ENCODE data around the gene LRMDA.

Gene LRMDA

DNA sequence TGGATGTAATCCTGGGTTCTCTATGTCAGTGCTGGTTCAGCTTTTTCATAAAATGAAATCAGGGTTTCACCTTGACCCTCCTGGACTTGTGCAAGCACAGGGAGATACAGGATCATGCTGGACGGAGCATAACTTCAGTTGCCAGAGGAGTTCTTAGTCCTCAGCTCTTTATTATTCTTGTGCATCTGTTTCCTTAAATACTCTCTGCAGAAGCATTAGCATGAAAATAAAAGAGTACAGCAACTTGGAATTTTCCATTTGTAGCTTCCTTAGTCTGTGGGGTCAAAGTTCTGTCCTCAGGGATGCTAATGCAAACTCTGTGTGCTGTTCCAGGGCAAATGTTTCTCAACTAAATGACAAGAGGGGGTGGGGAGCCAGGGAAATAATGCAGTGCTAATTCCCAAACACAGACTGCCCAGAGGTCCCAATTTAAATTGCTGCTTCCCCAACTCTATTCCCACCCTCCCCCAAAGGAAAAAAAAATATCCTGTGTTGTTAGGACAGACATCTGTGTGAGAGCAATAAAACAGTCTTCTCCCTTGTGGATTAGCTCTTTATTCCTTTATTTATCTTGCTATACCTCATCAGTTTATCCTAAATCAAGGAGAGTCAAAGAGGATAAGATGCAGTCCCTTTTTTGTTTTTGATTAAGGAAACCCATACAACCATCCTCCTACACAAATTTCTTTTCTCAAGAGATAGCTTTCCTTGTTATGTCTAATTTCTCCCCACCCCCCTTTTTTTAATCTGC lies 905.0 kb downstream of the LRMDA start:
- no peak for DNase-seq (ENCODE audit: low read depth)
- TF ChIP-seq, protein P1, sequence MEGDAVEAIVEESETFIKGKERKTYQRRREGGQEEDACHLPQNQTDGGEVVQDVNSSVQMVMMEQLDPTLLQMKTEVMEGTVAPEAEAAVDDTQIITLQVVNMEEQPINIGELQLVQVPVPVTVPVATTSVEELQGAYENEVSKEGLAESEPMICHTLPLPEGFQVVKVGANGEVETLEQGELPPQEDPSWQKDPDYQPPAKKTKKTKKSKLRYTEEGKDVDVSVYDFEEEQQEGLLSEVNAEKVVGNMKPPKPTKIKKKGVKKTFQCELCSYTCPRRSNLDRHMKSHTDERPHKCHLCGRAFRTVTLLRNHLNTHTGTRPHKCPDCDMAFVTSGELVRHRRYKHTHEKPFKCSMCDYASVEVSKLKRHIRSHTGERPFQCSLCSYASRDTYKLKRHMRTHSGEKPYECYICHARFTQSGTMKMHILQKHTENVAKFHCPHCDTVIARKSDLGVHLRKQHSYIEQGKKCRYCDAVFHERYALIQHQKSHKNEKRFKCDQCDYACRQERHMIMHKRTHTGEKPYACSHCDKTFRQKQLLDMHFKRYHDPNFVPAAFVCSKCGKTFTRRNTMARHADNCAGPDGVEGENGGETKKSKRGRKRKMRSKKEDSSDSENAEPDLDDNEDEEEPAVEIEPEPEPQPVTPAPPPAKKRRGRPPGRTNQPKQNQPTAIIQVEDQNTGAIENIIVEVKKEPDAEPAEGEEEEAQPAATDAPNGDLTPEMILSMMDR (conservative IDR thresholded peaks at IDR 0.05; ENCODE audit: low read depth, low read length): no peak

GRCh38 chr10:76337641-76338040 lies 906.2 kb downstream of the LRMDA start:
- no peak for DNase-seq (ENCODE audit: low read depth)
- no peak overlapping the region for H3K4me3 ChIP-seq (ENCODE audit: low read length)
- TF ChIP-seq, protein P1 (conservative IDR thresholded peaks at IDR 0.05; ENCODE audit: low read depth, low read length): no peak

More for the DNA sequence above, 905.0 kb downstream of the LRMDA start:
- no peak overlapping the region for H3K4me3 ChIP-seq (ENCODE audit: low read length)

GRCh38 chr10:76338187-76338586 lies 906.8 kb downstream of the LRMDA start:
- TF ChIP-seq, protein P1 (conservative IDR thresholded peaks at IDR 0.05; ENCODE audit: low read depth, low read length): no peak

GRCh38 chr10:76341740-76342139 lies 910.3 kb downstream of the LRMDA start:
- DNase-seq (ENCODE audit: low read depth): no peak
- TF ChIP-seq, protein P1 (conservative IDR thresholded peaks at IDR 0.05; ENCODE audit: low read depth, low read length): no peak

More at GRCh38 chr10:76338187-76338586, 906.8 kb downstream of the LRMDA start:
- DNase-seq (ENCODE audit: low read depth): no peak
- no peak overlapping the region for H3K4me3 ChIP-seq (ENCODE audit: low read length)

GRCh38 chr10:76342996-76343395 lies 911.6 kb downstream of the LRMDA start:
- H3K4me3 ChIP-seq (ENCODE audit: low read length): no peak overlapping the region
- no peak for DNase-seq (ENCODE audit: low read depth)
- TF ChIP-seq, protein P1 (conservative IDR thresholded peaks at IDR 0.05; ENCODE audit: low read depth, low read length): no peak

More at GRCh38 chr10:76341740-76342139, 910.3 kb downstream of the LRMDA start:
- no peak overlapping the region for H3K4me3 ChIP-seq (ENCODE audit: low read length)

- no peak overlapping the region for H3K4me3 ChIP-seq (ENCODE audit: low read length)
- TF ChIP-seq, protein P1 (conservative IDR thresholded peaks at IDR 0.05; ENCODE audit: low read depth, low read length): no peak
- DNase-seq (ENCODE audit: low read depth): no peak
These were observed 916.4 kb downstream of the LRMDA start for GRCh38 chr10:76347832-76348231.

- TF ChIP-seq, protein P1 (conservative IDR thresholded peaks at IDR 0.05; ENCODE audit: low read depth, low read length): no peak
- H3K4me3 ChIP-seq (ENCODE audit: low read length): no peak overlapping the region
- DNase-seq (ENCODE audit: low read depth): no peak
These were observed 919.2 kb downstream of the LRMDA start for GRCh38 chr10:76350583-76350982.
